Lower leg skin (tissue), 4 donors: Measurements from ENCODE around the gene GABPB2. TPM values are rescaled to one million over a fixed set of nuclear protein-coding genes. Genes with fewer than 3 reads are reported as not detected.
"Not testable (repeated sequence)": the region's sequence is repeated elsewhere in the genome, so short reads cannot be mapped to it uniquely, and the experiment has no call there.

Source experiments
- DNase-seq, 2 donors: peaks; one replicate each; pipeline ENCODE4 v3.0.0-alpha.2; 2019; ENCODE audit warnings: low spot score in 2 of 2
- H3K4me3 ChIP-seq: fragments of 200-600 bp; sonication (generic); 2 replicates; pipeline ENCODE4 v1.5.1; 2017; ENCODE audit warnings: mild to moderate bottlenecking, low read depth; ENCODE audit not compliant: poor library complexity, severe bottlenecking
- POLR2A ChIP-seq, 2 donors: fragments of 450-650 bp; IDR thresholded peaks; one replicate each; pipeline ENCODE4 v1.6.1; 2016 to 2017; ENCODE audit warnings: antibody characterized with exemption in 2 of 2, mild to moderate bottlenecking in 1 of 2, moderate library complexity in 1 of 2
- WGBS, 2 donors: methylation state at CpG; one replicate each; pipeline ENCODE4 v1.1.5; 2018; 5-methylcytosine and 5-hydroxymethylcytosine counted together
- intact Hi-C: fragments of 100-400 bp; cut with DNase I; formaldehyde crosslinking; loops from one replicate; pipeline ENCODE4 v1.15.0; 2023; ENCODE audit warnings: low total_unique reads
- total RNA-seq, 4 donors: library from RNA; depleted of rRNA; stranded (reverse); fragments of >200 nt; gene quantifications; one replicate each; pipeline ENCODE4 v1.1.0, GENCODE V29; 2016
- TF ChIP-seq, protein P1 (sequence below), 3 donors: fragments of 450-650 bp; IDR thresholded peaks; one replicate each; pipeline ENCODE4 v1.5.1; 2016; ENCODE audit warnings: antibody characterized with exemption in 3 of 3, mild to moderate bottlenecking in 3 of 3, moderate library complexity in 2 of 3

GABPB2 gene
- total RNA-seq, 4 donors from 2014 or later: 8.1 to 16.6 (median 11.0) TPM

DNA sequence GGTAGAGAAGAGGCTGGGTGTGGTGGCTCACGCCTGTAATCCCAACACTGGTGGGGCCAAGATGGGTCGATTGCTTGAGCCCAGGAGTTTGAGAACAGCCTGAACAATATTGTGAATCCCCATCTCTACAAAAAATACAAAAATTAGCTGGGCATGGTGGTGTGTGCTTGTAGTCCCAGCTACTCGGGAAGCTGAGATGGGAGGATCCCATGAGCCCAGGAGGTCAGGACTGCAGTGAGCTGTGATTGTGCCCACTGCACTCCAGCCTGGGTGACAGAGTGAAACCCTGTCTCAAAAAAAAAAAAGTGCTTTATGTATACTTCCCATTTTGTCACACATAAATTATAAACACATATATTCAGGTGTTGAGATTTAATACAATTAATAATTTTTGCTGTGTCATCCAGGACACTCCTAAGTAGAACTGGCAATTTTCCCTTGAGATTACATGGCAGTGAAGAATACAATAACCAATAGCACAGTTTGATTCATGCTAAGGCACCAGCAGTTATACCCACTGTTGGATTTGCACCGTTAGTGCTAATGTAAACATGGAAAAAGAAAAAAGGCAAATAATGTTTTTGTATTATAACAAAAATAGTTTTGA lies 15.5 kb downstream of the GABPB2 start:
- intact Hi-C loops: no loop called here
- no peak for TF ChIP-seq POLR2A (IDR thresholded peaks at IDR 0.05)
- TF ChIP-seq, protein P1, sequence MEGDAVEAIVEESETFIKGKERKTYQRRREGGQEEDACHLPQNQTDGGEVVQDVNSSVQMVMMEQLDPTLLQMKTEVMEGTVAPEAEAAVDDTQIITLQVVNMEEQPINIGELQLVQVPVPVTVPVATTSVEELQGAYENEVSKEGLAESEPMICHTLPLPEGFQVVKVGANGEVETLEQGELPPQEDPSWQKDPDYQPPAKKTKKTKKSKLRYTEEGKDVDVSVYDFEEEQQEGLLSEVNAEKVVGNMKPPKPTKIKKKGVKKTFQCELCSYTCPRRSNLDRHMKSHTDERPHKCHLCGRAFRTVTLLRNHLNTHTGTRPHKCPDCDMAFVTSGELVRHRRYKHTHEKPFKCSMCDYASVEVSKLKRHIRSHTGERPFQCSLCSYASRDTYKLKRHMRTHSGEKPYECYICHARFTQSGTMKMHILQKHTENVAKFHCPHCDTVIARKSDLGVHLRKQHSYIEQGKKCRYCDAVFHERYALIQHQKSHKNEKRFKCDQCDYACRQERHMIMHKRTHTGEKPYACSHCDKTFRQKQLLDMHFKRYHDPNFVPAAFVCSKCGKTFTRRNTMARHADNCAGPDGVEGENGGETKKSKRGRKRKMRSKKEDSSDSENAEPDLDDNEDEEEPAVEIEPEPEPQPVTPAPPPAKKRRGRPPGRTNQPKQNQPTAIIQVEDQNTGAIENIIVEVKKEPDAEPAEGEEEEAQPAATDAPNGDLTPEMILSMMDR (IDR thresholded peaks at IDR 0.05): no peak
- WGBS, 2 donors: 75 to 76% methylated on average over 4 of the region's 4 CpGs

DNA sequence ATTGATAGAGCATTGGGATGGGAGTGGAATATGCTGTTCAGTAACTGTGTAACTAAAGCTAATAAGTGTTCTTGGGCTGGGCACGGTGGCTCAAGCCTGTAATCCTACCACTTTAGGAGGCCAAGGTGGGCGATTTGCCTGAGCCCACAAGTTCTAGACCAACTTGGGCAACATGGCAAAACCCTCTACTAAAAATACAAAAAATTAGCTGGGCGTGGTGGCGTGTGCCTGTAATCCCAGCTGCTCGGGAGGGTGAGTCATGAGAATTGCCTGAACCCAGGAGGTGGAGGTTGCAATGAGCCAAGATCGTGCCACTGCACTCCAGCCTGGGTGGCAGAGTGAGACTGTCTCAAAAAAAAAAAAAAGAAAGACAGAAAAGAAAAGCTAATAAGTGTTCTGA lies 26.9 kb downstream of the GABPB2 start:
- 66 to 77% methylated on average over 6 of the region's 6 CpGs for WGBS, 2 donors

More for the DNA sequence above, 15.5 kb downstream of the GABPB2 start:
- no peak overlapping the region for H3K4me3 ChIP-seq
- peak in 1 of 2 donors; percentile 32 for DNase-seq

DNA sequence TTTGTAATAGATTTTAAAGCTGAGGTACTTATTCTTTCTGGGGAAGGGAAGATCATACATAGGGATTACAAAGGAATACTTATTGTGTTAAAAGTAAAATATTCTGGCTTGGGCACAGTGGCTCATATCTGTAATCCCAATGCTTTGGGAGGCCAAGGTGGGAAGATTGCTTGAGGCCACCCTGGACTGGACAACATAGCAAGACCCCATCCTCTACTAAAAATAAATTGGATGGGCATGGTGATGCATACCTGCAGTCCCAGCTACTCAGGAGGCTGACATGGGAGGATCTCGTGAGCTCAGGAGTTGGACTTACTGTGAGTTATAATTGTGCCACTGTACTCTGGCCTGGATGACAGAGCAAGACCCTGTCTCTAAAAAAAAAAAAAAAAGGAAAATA lies 27.6 kb downstream of the GABPB2 start:
- 86 to 96% methylated on average over 1 of the region's 1 CpG for WGBS, 2 donors
- no peak for TF ChIP-seq POLR2A (IDR thresholded peaks at IDR 0.05)
- TF ChIP-seq, protein P1 (IDR thresholded peaks at IDR 0.05): no peak
- DNase-seq: no peak
- no peak overlapping the region for H3K4me3 ChIP-seq
- intact Hi-C loops: no loop called here

More for the DNA sequence above, 26.9 kb downstream of the GABPB2 start:
- DNase-seq, intact Hi-C loops, H3K4me3 ChIP-seq: not testable (repeated sequence)

DNA sequence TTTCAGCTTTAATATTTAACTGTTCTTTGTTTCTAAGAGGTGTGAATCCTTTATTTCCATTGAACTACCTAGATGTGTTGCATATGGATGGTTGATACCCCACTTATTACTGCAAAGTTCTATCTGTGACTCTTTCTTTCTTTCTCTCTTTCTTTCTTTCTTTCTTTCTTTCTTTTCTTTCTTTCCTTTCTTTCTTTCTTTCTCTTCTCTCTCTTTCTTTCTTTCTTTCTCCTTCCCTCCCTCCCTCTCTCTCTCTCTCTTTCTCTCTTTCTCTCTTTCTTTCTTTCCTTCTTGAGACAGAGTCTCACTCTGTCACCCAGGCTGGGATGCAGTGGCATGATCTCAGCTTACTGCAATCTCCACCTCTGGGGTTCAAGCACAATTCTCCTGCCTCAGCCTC lies 34.1 kb downstream of the GABPB2 start:
- intact Hi-C loops: loop anchor here (10.0 kb wide), 1 partner anchor 50 kb away; the partner anchor contains the start of gene TNFAIP8L2

DNA sequence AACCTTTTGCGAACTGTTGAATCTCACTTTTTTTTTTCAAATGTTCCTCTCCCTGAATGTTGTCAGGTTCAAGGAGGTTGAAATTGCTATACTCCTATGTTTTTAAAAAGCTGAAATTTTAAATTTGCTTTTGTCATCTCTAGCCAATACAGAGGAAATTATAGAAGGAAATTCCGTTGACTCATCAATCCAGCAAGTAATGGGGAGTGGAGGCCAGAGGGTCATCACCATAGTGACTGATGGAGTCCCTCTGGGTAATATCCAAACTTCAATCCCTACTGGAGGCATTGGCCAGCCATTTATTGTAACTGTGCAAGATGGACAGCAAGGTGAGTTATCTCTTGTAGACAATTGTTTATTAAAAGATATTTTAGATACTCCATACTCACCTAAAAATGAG lies 36.3 kb downstream of the GABPB2 start:
- no peak overlapping the region for H3K4me3 ChIP-seq
- WGBS, 2 donors: 59 to 67% methylated on average over 2 of the region's 2 CpGs
- intact Hi-C loops: loop anchor here (10.0 kb wide), 1 partner anchor 48 kb away; the partner anchor contains the start of gene TNFAIP8L2
- TF ChIP-seq, protein P1 (IDR thresholded peaks at IDR 0.05): no peak
- TF ChIP-seq POLR2A (IDR thresholded peaks at IDR 0.05): no peak
- DNase-seq: no peak

More for the DNA sequence above, 34.1 kb downstream of the GABPB2 start:
- H3K4me3 ChIP-seq: no peak overlapping the region
- TF ChIP-seq, protein P1 (IDR thresholded peaks at IDR 0.05): no peak
- TF ChIP-seq POLR2A (IDR thresholded peaks at IDR 0.05): no peak
- no peak for DNase-seq

DNA sequence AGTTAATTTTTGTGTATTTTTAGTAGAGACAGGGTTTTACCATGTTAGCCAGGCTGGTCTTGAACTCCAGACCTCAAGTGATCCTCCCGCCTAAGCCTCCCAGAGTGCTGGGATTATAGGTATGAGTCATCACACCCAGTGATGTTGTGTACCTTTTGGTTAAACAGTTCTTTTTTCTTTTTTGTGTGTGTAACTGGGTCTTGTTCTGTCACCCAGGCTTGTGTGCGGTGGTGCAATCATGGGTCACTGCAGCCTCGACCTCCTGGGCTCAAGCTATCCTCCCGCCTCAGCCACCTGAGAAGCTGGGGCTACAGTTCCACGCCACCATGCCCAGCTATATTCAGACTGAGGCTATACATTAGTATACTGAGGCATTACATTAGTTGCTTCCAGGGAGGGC lies 37.8 kb downstream of the GABPB2 start:
- no peak for TF ChIP-seq POLR2A (IDR thresholded peaks at IDR 0.05)
- TF ChIP-seq, protein P1 (IDR thresholded peaks at IDR 0.05): no peak
- 93 to 96% methylated on average over 5 of the region's 5 CpGs for WGBS, 2 donors
- H3K4me3 ChIP-seq: no peak overlapping the region
- DNase-seq: no peak
- intact Hi-C loops: loop anchor here (10.0 kb wide), 1 partner anchor 46 kb away; the partner anchor contains the start of gene TNFAIP8L2
